Caki2 (cell line): Measurements from ENCODE around the gene P3H2. TPM values are rescaled to one million over a fixed set of nuclear protein-coding genes. Genes with fewer than 3 reads are reported as not detected.
A peak's percentile ranks its signal among the peaks of the same experiment; 100 is the strongest.

Experiments
- DNase-seq: peaks from one replicate; pipeline ENCODE4 v3.0.0-alpha.2; 2015; ENCODE audit warnings: low read depth
- in situ Hi-C: cut with HindIII; loops from 2 replicates; pipeline ENCODE4 v1.10.0; 2016; ENCODE audit warnings: low sequenced_read_pairs, low pct_unique_long_range_greater_than_20kb, mixed read lengths
- total RNA-seq: library from RNA; depleted of rRNA; stranded (reverse); fragments of >200 nt; shearing (Covaris generic); gene quantifications from 2 replicates; pipeline ENCODE4 v1.2.3, GENCODE V29; 2014; ENCODE audit warnings: low replicate concordance

Gene P3H2
- total RNA-seq, 1 experiment from 2014 or later: 185 TPM

- DNase-seq: no peak
- in situ Hi-C loops: no loop called here
Measured at GRCh38 chr3:190012784-190013183, 107.9 kb downstream of the P3H2 start.

- in situ Hi-C loops: no loop called here
- peak; percentile 88 for DNase-seq
Measured at GRCh38 chr3:190012314-190012782, 108.3 kb downstream of the P3H2 start.

- in situ Hi-C loops: no loop called here
- no peak for DNase-seq
Measured at GRCh38 chr3:190010486-190010885, 110.2 kb downstream of the P3H2 start.

GRCh38 chr3:190009614-190010013 is 111.1 kb downstream of the P3H2 start:
- DNase-seq: no peak
- in situ Hi-C loops: no loop called here

GRCh38 chr3:190008432-190008831 is 112.3 kb downstream of the P3H2 start:
- no peak for DNase-seq
- in situ Hi-C loops: no loop called here

GRCh38 chr3:190005343-190006113 is 115.2 kb downstream of the P3H2 start:
- in situ Hi-C loops: no loop called here

GRCh38 chr3:190004656-190005055 is 116.0 kb downstream of the P3H2 start:
- peak; percentile 61 for DNase-seq
- in situ Hi-C loops: no loop called here

More at GRCh38 chr3:190005343-190006113, 115.2 kb downstream of the P3H2 start:
- DNase-seq: peak; percentile 51

- DNase-seq: peak; percentile 95
- in situ Hi-C loops: no loop called here
Measured at GRCh38 chr3:190003681-190004123, 117.0 kb downstream of the P3H2 start.

GRCh38 chr3:190003068-190003467 is 117.6 kb downstream of the P3H2 start:
- DNase-seq: no peak
- in situ Hi-C loops: no loop called here

- no peak for DNase-seq
- in situ Hi-C loops: no loop called here
Measured at GRCh38 chr3:190001426-190001825, 119.3 kb downstream of the P3H2 start.

- in situ Hi-C loops: no loop called here
- DNase-seq: no peak
Measured at GRCh38 chr3:190000861-190001196, 119.9 kb downstream of the P3H2 start.

GRCh38 chr3:190000187-190000860 is 120.4 kb downstream of the P3H2 start:
- in situ Hi-C loops: no loop called here
- no peak for DNase-seq

- in situ Hi-C loops: no loop called here
Measured at GRCh38 chr3:189999718-190000117, 121.0 kb downstream of the P3H2 start.

GRCh38 chr3:189995129-189995528 is 125.6 kb downstream of the P3H2 start:
- no peak for DNase-seq
- in situ Hi-C loops: no loop called here

More at GRCh38 chr3:189999718-190000117, 121.0 kb downstream of the P3H2 start:
- no peak for DNase-seq

- in situ Hi-C loops: no loop called here
- no peak for DNase-seq
Measured at GRCh38 chr3:189990826-189991225, 129.9 kb downstream of the P3H2 start.

- no peak for DNase-seq
- in situ Hi-C loops: no loop called here
Measured at GRCh38 chr3:189988854-189989253, 131.8 kb downstream of the P3H2 start.

GRCh38 chr3:189988322-189988721 is 132.4 kb downstream of the P3H2 start:
- in situ Hi-C loops: no loop called here
- DNase-seq: no peak

GRCh38 chr3:189985948-189986347 is 134.7 kb downstream of the P3H2 start:
- in situ Hi-C loops: no loop called here
- DNase-seq: peak; percentile 67

GRCh38 chr3:189983612-189984011 is 137.1 kb downstream of the P3H2 start:
- in situ Hi-C loops: no loop called here
- DNase-seq: no peak
